Stimulated activated CD4-positive, alpha-beta T cell treated with anti-CD3 and anti-CD28 coated beads, Interleukin-15, amount 100 ng/mL, for 48 hours (primary cell): ENCODE data around the gene TMEM150B.

Experiments
- DNase-seq, 2 donors: peaks; one replicate each; pipeline ENCODE4 v3.0.0-alpha.2; 2020; ENCODE audit warnings: low read depth in 2 of 2

The TMEM150B gene, protein sequence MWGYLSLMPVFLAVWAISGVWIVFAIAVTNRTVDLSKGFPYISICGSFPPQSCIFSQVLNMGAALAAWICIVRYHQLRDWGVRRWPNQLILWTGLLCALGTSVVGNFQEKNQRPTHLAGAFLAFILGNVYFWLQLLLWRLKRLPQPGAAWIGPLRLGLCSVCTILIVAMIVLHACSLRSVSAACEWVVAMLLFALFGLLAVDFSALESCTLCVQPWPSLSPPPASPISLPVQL

DNA sequence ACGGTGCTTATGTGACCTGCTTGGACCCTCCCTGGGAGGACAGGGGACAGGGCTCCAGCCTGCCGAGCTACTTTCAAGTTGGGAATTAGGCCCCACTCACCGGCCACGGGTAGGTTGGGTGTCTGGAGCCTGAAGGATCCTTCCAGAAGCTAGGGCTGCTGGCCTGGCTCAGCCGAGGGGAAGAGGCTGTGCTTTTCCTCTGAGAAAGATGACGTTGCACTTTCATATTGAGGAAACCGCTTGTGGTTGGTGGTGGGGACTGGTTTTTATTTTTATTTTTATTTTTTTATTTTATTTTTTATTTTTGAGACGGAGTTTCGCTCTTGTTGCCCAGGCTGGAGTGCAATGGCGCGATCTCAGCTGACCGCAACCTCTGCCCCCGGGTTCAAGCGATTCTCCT lies at the start of gene TMEM150B:
Gene TMEM150B (minus strand): TSS at position 170 of the 400 bp plus-strand sequence. CDS start 4,305 bp downstream, outside the sequence.
- no peak for DNase-seq

DNA sequence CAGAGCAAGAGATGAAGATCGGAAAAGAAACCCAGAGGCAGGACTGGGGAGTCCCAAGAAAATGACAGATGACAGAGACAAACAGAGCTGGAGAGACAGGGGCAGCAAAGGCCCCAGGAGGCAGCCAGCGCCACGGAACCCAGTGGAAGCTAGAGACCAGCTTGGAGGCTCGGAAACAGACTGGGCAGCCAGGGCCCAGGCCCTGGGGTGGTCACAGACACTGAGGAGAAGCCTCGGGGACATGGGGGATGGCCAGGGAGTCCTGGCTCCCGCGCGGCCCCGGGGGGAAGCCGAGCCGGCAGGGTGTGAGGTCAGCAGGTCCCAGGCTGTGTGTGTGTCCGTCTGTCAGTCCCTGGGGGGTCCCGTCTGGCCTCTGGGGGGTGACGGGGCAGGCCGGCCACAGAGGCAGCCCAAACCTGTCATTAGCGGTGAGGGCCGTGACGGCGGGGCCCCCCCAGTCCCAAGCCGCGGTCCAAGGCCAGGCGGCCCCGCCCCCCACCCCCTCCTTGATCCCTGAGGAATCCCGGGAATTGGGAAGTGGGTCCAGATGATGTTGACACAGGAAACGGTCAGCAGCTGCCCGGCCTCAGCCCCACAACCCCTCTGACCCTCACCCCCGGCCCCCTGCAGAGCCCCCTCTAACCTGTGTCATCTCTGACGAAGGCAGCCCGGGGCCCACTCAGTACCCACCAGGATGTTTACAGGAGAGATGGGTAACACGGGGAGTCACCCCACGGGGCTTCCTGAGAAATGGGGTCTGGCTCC lies 49.0 kb upstream of the TMEM150B start:
- no peak for DNase-seq

DNA sequence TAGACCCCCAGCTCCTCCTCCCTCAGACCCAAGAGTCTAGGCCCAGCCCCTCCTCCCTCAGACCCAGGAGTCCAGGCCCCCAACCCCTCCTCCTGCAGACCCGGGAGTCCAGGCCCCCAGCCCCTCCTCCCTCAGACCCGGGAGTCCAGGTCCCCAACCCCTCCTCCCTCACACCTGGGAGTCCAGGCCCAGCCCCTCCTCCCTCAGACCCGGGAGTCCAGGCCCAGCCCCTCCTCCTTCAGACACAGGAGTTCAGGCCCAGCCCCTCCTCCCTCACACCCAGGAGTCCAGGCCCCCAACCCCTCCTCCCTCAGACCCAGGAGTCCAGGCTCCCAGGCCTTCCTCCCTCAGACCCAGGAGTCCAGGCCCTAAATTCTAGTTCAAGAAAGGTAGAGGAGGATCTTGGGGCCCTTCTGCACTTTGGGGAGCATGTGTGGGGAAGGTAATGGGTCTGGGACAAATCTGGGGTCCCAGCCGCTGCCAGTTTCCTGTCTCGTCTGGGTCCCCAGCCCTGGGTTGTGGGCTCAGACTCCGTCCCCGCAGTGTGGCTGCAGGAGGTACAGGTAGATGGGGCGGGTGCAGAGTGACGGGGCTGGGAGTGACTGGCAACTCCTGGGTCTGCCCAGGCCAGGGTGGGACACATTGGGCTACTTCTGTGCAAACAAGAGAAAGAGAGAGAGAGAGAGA lies 48.3 kb upstream of the TMEM150B start:
- no peak for DNase-seq

DNA sequence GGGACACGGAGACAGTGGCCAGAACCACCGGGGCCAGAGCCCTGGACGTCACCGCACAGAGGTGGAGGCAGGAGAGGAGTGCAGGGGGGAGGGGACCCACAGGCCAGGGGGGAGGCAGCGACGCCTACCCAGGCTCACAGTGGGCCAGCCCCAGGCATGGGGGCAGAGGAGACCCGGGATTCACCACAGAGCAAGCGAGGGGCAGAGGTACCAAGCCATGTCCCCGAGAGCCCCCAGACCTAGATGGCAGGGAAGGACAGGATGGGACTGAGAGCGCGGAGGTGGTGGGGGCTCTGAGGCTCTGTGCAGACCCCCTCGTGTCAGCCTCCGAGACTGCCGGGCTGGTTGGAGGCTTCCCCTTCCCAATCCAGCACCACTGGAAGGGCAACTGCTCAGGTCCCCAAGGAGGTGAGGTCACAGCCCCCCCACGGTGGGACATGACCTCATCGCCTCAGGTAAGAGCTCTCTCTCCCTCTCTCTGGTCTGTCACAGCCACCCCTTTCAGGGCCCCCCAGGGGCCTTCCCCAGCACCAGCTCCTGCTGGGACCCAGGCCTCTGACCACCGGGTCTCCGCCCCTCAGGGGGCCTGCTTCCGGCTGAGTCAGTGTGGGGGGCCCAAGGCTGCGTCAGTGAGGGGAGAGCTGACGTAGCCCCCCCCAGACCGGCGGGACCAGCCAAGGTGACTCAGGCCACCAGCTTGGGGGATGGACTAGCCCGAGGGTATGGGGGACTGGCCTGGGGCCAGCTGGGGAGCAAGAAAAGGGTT lies 47.4 kb upstream of the TMEM150B start:
- no peak for DNase-seq

DNA sequence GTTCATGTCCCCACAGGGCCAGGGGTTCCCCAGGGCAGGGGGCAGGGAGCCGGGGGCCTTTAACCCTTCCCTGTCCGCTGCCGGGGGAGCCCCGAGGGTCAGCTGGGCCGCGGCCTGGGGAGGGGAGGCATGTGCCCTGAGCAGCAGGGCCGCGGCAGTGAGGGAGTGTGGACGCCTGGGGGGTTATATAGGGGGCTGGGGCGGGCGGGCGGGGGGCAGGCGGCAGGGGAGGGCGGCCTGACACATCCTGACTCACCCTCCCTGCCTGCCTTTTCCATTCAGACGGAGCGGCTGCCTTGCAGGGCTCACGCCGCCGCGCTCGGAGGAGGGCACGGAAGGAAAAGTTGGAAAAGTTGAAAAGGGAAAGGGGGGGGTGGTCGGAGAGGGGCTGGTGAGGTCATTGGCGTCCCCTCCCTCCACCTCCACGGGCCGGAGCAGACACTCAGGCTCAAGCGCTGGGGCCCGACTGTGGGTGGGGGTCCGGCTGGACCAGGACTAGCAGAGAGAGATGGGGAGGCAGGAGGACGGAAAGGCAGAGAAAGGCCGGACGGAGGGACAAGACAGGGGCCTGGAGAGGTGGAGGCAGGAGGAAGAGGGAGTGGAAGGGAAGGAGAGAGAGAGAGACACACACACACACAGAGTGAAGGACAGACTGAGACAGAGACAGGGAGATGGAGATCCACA lies 45.3 kb upstream of the TMEM150B start, which contains the start of gene IL11:
Gene IL11 (minus strand): TSS at position 159 of the 684 bp plus-strand sequence. CDS start 153 bp downstream, at position 6.
- no peak for DNase-seq

DNA sequence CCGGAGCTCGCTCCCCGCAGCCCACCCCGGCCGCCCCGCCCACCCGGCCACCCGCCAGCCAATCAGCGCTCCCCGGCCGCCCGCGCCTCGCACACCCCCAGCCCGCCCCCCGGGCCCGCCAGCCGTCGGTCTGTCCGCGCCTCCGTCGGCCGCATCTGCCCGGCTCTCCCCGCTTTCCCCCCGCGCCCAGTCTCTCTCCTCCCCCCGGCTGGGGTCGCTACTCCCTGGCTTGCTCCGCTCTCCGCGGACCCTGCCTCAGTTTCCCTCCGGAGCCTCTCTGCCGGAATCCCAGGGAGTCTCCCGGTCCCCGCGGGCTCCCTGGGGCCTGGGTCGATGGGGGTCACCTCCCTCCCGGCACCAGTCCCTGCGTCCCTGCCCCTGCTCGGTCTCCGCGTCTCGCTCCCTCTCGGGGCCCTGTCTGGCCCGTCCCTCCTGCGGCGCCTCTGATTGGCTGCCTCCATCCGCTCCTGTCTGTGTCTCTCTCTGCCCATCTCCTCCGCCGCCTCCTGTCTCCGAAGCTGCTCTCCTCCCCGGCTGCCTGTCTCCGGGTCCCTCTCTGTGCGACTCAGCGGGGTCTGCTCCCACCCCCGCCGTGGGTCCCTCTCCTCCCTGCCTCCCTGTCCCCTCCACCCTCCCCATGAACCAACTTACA lies 44.6 kb upstream of the TMEM150B start:
- DNase-seq, result no peak

DNA sequence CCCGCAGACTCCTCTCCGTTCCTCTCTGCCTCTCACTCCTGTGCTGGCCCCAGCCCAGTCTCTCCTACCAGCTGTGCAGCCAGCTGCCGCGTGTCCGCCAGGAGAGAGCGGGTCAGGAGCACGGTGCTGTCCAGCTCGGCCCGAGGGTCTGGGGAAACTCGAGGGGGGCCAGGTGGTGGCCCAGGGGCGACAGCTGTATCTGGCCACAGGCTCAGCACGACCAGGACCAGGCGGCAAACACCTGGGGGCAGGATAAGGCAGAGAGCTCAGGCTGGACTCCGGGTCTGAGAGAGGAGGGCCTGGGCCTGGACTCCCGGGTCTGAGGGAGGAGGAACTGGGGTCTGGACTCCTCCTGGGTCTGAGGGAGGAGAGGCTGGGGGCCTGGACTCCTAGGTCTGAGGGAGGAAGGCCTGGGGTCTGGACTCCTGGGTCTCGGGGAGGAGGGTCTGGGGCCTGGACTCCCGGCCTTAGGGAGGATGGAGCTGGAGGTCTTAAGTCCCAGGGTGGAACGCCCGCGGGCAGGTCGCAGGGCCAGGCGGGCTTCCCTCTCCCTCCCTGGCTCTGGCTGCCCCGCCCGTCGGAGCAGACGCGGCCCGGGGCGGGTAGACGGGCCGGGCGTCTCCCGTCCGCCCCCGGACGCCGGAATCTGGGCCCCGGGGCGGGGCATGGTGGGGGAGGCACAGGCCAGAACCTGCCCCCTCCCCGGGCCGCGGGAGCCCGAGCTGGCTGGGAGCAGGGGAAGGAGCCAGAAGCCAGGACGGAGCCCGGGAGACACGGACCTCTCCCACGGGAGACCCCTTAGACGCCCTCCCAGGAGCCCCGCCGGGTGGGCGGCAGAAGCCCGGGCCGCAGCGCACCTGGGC lies 43.8 kb upstream of the TMEM150B start:
- no peak for DNase-seq

DNA sequence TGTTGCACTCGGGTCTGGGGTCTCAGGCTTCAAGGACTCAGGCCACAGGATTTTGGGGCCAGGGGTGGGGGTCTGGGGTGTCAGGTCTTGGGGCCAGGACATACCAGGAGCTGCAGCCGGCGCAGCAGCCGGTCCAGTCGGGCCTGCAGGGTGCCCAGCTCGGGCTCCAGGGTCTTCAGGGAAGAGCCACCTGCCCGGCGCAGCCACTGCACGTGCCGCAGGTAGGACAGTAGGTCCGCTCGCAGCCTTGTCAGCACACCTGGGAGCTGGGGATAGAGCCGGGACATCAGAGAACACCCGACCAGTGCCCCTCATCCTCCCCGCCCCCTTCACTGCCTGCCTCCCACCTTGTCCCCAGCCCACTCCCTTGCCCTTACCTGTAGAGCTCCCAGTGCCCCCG lies 43.0 kb upstream of the TMEM150B start:
- no peak for DNase-seq

DNA sequence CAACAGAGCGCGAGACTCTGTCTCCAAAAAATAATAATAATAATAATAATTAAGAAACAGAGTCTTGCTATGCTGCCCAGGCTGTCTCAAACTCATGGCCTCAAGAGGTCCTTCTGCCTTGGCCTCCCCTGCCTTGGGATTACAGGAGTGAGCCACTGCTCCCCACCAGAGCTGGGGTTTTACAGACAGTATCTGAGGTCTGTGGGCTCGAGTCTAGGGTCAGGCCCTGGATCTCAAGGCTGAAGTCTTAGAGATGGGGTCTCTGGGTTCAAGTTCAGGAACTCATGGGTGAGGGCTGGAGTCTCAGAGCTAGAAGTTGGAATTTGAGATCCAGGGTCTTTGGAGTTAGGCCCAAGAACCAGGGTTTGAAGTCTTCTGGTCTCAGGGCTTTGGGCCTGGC lies 41.6 kb upstream of the TMEM150B start:
- no peak for DNase-seq

DNA sequence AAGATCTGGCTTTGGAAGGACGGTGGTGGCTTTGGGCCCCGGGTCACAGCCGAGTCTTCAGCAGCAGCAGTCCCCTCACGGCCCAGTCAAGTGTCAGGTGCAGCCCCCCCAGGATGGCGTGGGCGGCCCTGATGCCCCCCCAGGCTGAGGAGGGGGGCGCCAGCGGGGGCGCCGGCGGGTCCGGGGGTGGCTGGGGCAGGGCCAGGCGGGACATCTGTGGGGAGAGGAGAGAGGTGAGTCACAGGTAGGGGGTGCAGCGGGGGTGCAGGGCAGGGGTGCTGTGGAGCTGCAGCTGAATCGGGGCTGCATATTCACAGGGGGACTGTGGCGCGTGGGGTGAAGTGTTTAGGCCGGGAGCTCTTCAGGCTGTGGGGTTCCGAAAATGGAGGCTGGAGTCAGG lies 40.8 kb upstream of the TMEM150B start:
- DNase-seq, result no peak

DNA sequence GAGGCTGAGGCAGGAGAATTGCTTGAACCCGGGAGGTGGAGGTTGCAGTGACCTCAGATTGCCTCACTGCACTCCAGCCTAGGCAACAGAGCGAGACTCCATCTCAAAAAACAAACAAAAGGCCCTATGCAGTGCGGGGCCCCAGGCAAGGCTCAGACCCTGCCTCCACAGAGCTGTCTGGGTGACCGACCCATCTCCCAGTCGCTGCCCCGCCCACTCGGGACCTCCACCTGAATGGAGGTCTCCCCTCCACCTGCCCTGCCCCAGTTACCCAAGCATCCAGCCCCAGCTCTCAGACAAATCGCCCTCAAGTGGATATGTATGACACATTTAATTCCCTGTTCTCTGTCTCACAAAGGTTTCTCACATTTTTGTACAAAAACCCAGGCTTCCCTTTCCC lies 40.1 kb upstream of the TMEM150B start:
- DNase-seq, result no peak

DNA sequence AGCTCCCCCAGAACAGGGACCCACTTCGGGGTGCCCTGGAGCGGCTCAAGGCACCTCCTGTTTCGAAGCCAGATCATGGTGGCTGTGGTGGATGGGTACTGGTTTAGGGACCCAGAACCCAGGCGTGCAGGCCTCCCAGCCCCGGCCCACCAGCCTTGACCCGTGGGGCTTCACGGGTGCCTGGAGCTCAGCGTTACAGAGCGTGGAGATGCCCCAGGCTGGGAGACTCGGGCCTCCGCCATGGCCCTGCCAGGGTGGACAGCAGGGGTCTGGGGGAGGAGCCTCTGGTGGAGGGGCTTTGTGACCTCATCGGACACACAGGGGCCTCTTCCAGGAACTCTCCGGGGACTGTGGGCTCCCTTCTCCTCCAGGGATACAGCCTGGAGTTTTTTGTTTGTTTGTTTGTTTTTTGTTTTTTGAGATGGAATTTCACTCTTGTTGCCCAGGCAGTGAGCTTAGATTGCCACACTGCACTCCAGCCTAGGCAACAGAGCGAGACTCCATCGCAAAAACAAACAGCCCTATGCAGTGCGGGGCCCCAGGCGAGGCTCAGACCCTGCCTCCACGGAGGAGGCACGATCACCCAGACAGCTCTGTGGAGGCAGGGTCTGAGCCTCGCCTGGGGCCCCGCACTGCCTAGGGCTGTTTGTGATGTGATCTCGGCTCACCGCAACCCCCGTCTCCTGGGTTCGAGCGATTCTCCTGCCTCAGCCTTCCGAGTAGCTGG lies 38.0 kb upstream of the TMEM150B start, which contains the start of gene GARIN5B:
Gene GARIN5B (minus strand): TSS at position 271 of the 727 bp plus-strand sequence. CDS start 194 bp downstream, at position 77.
- DNase-seq, result no peak

DNA sequence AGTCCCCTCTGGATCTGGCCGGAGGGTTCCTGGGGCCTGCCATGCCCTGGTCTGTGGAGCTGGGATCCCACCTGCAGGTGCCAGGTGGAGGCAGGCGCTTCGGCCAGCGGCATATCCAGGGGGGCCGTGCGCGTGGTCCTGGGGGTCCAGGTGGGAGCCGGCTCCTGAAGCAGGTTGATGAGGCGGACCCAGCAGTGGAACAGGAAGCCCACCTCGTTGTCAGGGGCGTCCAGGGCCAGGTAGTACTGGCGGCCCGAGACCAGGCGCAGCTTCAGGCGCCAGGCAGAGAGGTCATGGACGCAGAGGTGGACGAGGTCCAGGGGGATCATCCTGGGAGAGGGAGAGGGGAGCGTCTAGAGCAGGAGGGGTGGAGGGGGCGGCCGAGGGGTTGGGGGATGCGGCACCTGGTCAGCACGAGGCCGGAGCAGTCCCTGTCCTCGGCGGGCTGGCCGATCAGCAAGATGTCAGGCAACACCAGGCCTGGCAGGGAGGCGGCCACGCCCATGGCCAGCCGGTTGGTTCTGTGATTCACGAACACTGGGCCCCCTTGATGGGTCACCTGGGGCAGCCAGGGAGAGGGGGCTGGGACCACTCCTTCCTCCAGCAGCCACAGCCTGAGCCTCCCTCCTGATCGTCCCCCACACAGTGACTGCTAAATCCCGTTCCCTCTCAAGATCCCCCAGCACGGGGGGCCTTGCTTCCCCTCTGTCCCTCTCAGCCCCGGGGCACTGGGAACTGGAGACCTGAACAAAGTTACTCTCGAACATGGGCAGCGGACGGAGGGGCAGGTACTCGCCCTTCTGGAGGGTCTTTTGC lies 37.2 kb upstream of the TMEM150B start:
- no peak for DNase-seq

DNA sequence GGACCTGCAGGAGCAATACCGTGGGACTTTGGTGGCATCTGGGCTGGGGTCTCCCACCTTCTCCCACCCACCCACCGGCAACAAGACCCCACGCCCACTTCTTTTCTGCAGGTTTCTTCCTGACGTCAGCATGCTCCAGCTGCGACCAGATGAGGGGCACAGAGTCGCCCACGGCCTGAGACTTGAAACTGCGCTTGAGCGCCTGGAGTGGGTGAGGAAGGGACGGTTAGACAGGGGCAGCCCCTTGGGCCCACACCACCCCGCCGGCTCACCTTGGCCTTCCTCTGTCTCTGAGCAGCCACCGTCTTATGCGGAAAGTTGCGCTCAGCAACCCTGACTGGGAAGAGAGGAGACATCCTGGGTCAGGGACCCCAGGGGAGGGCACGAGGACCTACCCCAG lies 35.8 kb upstream of the TMEM150B start:
- DNase-seq, result no peak

DNA sequence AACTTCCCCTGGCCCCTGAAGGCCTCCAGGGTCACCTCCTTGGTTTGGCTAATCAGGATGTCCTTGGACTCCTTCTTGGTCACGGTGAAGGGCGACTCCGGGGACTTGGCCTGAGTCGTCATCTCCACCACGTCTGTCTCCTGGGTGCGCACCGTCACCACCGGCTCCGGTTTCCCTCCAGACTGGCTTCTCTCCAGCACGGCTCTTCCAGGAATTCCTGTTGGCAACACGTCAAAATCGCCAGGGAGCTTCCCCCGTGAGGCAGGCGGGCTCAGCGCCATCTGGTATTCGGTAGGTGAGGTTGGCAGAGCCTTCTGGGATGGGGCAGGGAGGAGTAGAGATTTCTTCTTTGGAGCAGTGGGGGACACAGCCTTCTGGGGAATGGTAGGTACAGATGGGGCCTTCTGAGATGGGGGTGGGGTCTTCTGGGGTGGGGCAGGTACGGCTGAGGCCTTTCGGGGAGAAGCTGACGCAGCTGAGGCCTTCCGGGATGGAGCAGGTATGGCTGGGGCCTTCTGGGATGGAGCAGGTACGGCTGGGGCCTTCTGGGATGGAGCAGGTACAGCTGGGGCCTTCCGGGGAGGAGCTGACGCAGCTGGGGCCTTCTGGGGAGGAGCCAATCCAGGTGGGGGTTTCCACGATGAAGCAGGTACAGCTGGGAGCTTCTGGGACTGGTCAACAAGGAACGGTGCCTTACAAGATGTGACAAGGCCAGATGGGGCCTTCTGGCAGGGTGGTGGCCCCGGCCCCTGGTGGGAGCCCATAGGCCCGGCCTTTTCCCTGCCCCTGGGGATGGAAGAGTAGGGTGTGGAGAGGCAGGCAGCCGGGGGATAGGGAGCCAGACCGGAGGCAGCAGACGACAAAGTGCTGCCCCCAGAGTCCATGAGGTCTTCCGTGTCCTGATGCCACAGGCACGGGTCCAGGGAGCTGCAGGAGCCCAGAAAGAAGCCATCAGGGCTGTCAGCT lies 34.1 kb upstream of the TMEM150B start:
- DNase-seq, result no peak

DNA sequence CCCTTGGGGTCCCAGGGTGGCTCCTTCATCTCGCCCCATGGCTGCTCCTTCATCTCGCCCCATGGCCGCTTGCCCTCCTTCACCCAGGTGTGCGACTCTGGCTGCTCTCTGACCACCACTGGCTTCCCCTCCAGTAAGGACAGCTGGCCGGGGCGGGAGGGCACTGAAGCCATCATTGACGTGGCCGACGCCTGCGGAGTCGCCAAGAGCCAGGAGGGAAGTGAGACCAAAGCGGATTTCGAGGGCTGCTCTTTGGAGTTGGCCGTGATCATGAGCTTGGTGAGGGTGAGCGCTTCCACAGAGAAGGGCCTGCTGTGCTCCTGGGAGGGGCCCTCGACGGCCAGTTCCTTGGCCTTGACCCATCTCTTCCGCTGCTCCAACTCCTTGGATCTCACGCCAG lies 33.4 kb upstream of the TMEM150B start:
- DNase-seq, result no peak

DNA sequence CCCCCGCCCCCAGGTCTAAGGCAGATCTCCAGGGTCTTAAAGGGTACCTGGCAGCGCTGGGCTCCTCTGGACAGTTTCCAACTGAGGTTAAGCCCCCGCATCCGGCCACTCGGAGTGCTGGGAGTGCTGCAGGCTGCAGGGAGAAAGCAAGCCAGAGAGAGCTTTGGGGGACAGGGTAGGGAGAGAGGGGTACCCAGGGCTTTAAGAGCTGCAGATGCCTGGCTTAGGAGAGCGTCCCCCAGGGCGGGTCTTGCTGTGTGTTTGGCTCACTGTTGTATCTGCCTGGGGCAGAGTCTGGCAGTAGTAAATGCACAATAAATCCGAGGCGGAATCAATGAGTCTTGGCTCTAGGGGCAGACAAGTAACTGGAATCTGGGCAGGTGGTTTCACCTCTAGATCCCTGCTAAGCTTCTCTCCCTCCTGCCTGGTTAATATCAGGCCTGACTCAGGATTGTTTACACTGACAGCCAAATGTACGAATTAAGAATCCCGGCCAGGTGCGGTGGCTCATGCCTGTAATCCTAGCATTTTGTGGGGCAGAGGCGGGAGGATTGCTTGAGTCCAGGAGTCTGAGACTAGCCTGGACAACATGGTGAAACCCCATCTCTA lies 30.2 kb upstream of the TMEM150B start:
- no peak for DNase-seq
